Measurements from ENCODE around the gene ADPRH.
"Not testable (repeated sequence)": the region's sequence is repeated elsewhere in the genome, so short reads cannot be mapped to it uniquely, and the experiment has no call there.

The ADPRH gene

DNA sequence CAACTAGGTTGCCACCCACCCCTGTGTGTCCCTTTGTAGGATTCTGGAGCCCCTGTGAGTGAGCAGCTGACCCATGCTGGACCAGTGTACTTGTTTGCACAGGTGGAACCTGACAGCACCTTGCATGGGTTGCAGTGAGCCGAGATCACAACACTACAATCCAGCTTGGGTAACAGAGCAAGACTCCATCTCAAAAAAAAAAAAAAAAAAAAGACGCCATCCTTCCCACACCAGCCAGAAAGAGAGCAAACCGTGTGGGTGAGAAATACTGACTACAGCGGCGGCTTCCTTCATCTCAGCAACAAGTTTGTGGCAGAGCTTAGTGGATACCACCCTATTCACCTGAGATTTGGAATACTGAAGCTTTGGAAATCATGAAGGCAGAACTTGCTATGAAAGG is 19.1 kb upstream of the ADPRH start:
- no peak for DNase-seq

DNA sequence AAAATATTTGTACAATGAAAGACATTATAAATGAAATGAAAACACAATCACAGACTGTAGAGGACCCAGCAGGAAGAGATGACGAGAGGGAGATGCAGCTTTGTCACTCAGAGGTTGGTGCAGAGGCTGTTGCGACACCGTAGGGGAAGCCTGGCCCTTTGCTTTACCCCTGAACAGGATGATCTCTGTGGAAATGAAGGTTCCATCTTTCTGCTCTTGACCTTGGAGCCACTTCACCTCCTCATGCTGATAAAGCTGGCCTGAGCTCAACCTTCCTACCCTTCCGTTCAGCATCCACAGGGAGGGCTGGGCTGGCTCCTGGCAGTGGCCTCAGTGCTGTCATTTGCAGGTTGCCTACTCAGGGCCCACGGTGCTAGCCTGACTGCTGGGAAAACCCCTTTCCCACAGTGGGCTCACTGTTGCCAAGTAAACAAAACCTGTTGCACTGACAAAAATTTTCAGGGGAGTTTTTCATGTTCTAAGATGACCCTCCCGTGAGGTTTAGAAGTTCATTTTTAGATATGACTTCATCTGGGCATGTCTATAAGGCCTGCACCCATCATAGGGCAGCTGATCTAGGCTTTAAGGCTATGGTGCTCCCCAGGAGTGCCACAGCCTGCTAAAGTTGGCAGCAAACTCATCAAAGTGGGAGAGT is 16.9 kb upstream of the ADPRH start:
- DNase-seq = no peak

DNA sequence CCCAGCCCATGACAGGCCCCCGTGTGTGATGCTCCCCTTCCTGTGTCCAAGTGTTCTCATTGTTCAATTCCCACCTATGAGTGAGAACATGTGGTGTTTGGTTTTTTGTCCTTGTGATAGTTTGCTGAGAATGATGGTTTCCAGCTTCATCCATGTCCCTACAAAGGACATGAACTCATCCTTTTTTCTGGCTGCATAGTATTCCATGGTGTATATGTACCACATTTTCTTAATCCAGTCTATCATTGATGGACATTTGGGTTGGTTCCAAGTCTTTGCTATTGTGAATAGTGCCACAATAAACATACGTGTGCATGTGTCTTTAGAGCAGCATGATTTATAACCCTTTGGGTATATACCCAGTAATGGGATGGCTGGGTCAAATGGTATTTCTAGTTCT is 16.0 kb upstream of the ADPRH start:
- not testable (repeated sequence) for DNase-seq

DNA sequence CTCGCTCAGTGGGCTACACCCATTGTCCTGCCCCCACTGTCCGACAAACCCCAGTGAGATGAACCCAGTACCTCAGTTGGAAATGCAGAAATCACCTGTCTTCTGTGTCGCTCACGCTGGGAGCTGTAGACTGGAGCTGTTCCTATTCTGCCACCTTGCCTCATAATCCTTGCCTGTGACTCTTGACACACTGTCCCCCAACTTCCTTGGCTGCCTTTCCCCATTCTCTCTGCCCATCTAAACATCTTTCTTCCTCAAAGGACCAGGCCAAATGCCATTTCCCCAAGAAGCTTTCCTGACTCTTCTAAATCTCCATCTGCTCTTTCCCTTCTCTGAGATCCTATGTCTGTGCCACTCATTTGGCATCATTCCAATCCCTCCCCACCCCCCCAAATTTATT is 10.1 kb upstream of the ADPRH start:
- DNase-seq = no peak

DNA sequence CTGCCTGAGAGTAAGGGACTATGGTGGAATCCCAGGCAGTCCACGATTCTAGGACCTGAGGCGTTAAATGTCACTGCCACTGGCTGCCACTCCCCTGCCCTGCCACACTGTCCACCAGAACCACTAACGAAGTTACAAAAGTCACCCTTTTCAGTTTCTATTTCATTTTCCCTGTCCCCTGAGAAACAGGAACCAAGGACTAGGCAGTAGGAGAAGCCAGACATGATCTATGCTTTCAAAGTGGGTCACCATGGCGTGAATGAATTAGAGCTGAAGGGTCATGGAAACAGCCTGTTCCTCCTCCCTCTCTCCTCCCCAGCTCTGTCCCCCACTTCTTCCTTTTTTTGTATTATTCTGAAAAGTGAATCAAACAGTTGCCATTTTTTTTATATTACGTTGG is 9.1 kb upstream of the ADPRH start:
- DNase-seq = no peak

DNA sequence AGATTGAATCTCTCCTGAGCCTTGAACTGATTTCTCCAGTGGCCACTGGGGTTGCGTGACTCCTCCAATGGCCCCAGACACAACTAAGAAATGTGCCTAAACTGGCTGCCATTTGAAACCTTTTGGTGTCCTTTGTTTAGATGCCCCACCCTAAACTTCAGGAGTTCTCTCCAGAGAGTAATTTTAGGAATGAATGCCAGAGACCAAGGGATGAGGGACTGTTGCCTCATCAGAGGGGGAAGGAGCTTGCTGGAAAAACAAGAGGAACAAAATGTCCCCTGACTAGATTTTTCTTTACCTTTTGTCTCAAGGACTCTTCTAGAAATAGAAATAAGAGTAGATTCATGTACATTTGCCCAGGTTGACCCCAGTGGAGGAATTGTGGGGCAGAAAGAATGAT is 8.1 kb upstream of the ADPRH start:
- no peak for DNase-seq

DNA sequence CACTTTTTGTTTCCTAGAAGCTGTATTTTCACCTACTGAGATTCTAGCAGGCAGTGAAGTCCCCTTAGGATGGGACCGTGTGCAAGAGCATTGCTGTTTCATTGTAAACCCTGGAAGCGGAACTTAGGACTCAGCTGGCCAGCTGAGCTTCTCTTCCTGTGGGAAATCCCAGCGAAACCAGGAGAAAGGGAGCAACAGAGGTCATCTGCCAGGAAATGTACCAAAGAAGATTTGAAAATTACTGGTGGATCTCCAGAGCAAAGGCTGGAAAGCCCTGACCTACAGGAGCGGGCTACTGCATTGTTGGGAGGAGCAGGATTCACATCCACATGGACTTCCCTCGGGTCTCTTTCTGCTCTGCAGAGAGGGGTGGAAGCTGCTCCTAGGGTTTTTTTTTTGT is 7.6 kb upstream of the ADPRH start:
- no peak for DNase-seq

DNA sequence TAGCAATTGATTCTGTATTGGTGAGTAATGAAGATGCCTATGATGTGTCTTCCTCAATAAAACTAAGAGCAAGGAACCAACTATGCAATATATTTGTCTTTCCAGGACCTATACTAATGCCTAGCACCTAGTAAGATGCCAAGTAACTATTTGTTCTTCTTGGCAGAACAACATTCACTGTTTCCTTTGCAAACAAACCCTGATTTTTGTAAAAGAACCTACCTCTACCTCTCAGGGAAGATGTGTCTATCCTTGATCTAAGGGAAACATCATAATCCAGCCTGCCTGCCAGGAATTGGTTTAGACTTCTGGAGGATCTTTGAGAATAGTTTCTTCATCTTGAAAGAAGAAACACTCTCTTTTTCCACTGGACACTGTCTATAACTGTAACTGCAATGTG is 3.8 kb upstream of the ADPRH start:
- DNase-seq = no peak

DNA sequence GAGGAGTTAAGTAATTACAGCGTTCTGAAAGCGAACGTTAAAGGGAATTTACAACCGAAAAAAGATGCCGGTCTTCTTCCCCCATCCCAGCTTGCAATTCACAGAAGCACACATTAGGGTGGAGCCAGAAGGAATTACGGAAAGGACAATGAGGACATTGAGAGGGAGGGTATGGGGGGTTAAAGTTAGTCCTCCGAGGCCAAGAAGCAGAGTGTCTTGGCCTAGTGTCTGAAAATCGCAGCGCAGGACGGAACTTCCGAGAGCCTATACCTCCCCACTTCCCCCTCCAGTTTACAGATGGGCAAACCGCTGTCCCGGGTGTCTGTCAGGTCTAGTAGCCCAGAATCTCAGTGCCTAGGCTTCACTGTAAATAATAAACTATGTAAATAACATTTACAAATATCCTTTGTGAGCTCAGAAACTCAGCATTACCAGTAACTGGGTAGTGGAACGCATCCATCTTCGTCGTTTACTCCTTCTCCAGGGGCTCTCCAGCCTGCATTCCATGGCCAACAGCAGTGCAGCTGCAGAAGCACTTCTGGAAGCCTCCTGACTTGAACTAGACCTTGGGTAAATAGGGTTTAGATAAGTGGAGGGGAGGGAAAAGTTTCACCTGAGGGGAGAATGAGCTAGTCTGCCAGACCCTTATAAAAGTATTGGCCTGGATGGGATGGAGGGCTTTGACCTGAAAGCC is 922 bp downstream of the ADPRH start:
- DNase-seq = no peak

DNA sequence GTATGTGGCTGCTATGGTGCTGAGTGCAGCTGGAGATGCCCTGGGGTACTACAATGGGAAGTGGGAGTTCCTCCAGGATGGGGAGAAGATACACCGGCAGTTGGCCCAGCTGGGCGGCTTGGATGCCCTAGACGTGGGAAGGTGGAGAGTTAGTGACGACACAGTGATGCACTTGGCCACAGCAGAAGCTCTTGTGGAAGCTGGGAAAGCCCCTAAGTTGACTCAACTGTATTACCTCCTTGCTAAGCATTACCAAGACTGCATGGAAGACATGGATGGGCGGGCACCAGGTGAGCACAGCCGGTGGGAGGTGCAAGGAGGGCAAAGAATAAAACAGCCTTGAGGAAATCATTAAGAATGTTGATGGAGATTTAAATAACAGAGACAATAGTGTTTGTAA is 2.9 kb downstream of the ADPRH start:
- no peak for DNase-seq

DNA sequence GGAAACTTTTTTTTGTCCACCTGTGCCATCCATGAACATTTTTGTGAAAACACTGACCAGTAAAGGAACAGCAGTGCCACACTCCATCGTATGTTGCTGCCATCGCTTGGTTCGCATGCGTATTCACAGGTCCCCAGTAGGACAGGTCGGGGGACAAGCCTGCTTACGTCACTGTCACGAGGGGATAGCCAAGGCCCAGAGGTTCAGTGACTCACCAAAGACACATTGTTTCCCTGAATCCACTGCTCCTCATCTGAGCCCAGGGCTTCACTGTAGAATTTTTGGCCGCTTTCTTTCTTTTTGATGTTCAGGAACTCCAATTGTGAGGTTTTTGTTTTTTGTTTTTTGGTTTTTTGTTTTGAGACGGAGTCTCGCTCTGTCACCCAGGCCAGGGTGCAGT is 5.9 kb downstream of the ADPRH start:
- DNase-seq = no peak

DNA sequence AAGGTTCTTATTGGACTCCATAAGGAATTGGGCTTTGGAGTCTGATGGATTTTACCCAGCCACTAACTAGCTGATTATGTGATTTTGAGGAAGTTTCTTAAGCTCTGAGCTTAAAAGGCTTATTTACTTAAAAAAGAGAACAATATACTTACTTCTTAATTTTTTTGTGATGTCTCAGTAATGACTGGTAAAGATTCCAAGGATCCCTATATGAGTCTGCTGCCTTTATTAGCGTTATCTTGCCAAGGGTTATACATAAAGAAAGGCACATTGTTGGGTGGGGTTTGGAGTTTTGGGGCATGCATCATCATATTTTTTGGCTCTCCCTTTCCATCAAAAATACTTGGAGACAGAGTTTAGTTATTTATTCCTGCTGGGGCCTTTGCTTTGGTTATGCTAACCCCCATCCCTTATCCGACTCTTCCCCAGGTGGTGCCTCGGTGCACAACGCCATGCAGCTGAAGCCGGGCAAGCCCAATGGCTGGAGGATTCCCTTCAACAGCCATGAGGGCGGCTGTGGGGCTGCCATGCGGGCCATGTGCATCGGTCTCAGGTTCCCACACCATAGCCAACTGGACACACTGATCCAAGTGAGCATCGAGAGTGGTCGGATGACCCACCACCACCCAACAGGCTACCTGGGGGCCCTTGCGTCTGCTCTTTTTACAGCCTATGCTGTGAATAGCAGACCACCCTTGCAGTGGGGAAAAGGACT is 6.7 kb downstream of the ADPRH start:
- DNase-seq = no peak

DNA sequence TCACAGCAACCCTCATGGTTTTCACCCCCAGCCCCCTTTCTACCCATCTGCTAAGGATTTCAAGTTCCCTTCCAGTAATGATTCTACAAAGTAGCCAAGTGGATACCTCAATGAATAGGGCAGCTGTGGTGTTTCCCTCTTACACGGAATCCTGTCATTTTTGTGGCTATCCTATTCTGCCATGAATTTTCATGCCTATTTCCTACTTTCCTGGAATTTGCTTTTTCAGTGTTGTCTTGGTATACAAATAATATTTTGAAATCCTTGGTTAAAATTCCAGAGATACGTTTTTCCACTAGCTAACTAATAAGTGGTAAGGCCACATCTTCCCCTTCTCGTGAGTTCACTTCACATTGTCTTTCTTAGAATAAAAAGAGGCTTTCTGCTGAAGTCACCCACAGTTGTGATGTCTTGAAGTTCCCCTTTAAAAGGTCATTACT is 7.5 kb downstream of the ADPRH start:
- DNase-seq = no peak

DNA sequence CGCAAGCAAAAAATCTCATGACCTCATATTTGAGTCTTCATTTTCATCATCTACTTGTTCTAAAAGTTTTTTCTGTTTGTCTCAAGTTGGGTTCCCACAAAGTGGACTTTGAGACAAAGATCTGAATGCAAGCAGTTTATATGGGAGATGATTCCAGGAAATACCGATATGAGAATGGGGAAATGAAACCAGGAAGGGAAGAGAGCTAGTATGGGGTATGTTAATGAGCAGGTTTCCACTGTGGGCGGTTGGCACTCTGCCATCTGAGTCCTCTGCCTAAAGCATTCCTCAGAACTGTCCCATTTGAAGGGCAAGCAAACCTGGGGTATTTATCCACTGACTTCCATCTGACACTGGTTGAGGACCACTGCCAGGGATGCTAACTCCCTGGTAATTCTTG is 8.8 kb downstream of the ADPRH start:
- DNase-seq = no peak

DNA sequence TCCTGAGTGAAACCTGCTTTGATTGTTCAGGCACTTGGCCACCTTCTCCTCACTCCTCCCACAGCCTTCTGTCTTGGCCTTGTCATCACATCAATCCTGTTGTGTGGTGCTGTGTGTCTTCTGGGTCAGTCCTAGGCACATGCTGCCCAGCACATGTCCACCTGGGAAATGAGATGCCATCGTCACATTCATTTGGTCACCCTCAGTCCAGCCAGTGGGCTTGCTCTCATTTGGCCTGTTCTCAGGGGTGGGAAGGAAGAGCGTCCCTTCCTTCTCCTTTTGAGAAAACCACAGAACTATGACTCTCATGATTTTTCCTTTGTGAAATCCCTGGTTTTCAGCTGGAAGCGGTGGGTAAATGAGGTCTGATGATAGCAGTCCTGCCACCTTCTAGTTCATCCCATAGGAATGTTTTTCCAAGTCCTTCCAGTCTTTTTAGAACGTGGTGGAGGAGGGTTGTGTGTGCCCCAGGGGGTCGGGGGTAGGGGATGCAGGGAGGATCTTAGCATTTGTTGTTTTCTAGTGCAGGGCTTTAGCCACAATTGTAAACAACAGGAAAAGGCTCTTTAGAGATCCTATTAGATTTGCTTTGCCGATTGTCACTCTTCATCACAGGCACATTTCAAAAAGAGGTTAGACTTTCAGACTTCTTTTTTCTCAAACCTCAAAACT is 9.9 kb downstream of the ADPRH start:
- DNase-seq = no peak

DNA sequence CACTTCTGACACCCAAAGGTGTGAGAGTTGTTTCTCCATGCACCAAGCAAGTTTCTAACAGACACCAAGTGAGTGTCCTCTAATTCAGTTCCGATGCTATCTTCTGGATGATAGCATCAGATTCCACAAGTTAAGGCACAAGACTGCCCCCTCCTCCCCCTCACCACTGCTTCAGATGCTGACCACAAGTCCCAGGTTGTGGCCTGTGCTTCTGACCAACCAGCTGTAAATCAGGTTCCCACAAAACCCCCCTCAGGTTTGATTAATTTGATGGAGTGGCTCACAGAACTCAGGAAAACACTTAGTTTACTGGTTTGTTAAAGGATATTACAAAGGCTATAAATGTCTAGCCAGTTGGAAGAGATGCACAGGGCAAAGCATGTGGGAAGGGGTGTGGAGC is 11.4 kb downstream of the ADPRH start:
- no peak for DNase-seq

DNA sequence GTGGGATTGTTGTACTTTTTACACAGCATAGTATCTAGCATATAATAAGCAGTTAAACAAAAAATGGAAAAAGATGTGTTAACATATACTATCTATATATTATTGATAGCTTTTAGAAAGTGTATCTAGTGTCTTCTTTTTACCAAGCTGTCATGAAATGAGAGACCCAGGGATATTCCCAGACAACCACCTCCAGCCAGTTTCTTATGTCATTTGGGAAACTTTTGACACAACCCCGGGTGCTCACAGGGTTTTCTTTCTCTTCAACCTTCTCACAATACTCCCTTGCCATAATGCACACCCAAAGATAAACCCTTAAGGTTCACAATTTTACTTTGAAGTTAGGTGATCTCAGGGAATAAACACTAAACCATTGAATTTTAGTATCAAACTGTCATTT is 13.6 kb downstream of the ADPRH start:
- DNase-seq = no peak

DNA sequence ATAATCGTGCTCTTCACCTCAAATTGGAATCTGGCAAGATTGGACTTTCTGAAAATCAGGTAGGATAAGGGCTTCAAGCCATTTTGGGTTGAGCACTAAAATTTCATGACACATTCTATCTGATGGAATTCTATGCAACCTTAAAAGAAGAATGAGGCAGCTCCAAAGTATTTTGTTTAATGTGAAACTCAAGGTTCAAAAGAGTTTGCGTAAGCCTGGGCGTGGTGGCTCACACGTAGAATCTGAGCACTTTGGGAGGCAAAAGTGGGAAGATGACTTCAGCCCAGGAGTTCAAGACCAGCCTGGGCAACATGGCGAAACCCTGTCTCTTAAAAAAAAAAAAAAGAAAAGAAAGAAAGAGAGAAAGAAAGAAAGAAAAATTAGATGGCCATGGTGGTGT is 14.8 kb downstream of the ADPRH start:
- DNase-seq = no peak

DNA sequence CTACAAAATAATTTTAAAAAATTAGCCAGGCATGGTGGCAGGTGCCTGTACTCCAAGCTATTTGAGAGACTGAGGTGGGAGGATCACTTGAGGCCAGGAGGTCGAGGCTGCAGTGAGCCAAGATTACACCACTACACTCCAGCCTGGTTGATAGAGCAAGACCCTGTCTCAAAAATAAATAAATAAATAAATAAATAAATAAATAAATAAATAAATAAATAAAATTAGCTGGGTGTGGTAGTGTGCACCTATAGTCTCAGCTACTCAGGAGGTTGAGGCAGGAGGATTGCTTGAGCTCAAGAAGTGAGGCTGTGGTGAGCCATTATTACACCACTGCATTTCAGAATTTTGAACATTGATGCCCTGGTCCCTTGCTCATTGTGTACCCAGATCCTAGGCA is 15.6 kb downstream of the ADPRH start:
- not testable (repeated sequence) for DNase-seq

DNA sequence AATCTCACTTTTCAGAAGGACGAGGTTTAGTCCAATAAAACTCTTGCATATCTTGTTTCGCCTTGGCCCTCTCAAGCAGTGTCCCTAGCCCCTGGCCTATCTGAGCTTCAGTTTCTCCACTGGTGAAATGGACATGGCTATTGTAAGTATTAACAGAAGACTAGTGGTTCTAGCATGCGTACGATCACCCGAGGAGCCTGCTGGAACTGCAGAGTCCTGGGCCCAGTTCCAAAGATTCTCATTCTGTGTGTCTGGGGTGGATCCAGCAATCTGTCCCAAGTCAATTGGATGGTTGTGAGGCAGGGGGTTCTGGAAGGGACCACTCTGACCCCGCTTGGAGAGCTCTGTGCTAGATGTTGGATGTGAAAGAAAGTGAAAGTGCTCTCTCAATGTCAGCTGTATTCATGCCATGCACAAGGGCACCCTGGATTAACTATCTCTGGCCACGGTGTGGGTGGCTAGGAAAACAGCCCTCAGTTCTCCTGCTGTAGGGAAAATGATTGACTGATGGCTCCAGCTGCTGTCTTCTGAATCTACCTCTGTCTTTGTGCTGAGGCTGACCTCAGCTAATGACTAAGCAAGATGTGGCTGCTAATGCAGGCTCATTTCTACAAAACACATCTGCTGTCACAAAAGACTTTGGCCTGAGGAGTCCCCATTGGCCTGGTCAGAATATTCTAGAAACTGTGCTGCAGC is 16.5 kb downstream of the ADPRH start:
- DNase-seq = no peak

DNA sequence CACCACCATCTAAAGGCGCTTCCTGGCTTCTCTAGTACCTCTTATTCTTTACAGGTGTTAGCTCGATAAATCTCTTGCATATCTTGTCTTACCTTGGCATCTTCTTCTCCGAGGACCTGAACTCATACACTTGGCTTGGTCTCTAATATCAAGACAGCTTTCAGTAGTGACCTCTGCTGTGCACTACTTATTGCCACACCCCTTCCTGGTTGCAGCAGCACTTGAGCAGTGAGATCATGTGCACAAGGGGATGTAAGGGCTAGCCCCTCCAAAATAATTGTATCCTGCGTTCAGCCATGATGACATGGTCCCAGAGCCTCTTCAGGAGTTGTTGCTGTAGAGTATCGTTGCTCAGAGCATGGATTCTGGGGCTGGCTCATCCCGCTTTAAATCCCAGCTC is 17.1 kb downstream of the ADPRH start:
- DNase-seq = no peak

DNA sequence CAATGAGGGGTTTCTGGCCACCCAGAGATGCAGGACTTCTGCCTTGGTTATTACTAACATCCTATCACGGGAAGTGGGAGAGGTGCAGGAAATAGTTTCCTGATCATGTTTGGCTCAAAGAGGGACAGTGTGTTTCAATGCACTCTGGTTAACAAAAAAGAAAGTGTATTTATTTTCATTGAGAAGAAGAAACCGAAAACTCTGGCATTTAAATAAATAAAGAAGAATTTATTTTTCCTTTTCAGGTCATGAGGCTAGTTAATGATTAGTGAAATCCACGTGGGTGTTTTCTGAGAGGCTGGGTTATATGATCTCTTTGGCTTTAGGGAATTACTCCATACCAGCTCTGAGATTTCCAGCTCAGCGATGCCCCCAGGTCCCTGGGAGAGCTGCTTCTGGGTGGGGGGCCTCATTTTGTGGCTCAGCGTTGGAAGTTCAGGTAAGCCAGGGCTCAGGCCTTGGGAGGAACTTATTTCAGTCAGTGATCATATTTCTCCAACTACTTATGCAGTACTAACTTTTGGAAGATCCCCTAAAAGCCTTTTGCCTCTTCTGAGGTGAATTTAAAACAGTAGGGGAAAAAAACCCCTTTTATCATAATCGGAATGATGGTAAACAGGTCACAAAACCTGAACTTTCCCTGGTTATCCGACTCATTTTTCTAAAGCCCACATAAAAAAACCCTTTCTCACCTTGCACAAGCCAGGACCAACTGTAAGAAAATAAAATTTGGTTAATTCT is 18.4 kb downstream of the ADPRH start, which contains the start of gene PLA1A:
Gene PLA1A, plus strand, starts transcription at position 338 of the 741 bp plus-strand sequence. Its CDS starts 29 bp downstream, at position 367.
- DNase-seq = no peak
